Endothelial cell of umbilical vein (primary cell): ENCODE results near the gene NF1. TPM values are rescaled to one million over a fixed set of nuclear protein-coding genes. Genes with fewer than 3 reads are reported as not detected.

Source experiments
- BruUV-seq: library from RNA; stranded (reverse); fragments of 400-500 nt; replicated peaks from 2 replicates; lab custom pipeline; 2021; lab: Mats Ljungman, UMichigan
- CTCF ChIA-PET: fragments of 300-600, 350-600 bp; sonication (Branson Sonifier 250); formaldehyde crosslinking; loops from one replicate; lab custom pipeline; 2021; ENCODE audit warnings: antibody characterized with exemption, inconsistent platforms; lab: Charles Lee
- POLR2A ChIA-PET: fragments of 300-600, 350-600 bp; sonication (Branson Sonifier 250); formaldehyde crosslinking; loops from one replicate; lab custom pipeline; 2021; ENCODE audit warnings: antibody characterized with exemption, inconsistent platforms; lab: Charles Lee
- DNase-seq: peaks from one replicate; pipeline ENCODE4 v3.0.0-alpha.2; 2011; ENCODE audit warnings: low read depth, low spot score
- FAIRE-seq: peaks from 2 replicates; lab custom pipeline; 2011; peaks lifted over from hg19 to GRCh38; lab: Jason Lieb, UNC
- H2AFZ ChIP-seq: 2 replicates; pipeline ENCODE4 v1.6.0; 2012; ENCODE audit warnings: low read depth, low read length, control low read depth, inconsistent platforms
- H3K27ac ChIP-seq: 2 replicates; pipeline ENCODE4 v1.5.1; 2011; ENCODE audit warnings: low read depth, mild to moderate bottlenecking, control low read depth, low read length, moderate library complexity; ENCODE audit not compliant: insufficient read depth
- H3K27me3 ChIP-seq, 2 experiments: 2 replicates each; pipeline versions ENCODE4 v1.6.0 to v1.6.1; 2011; ENCODE audit warnings: low read length in 2 of 2, mixed read lengths in 1 of 2; ENCODE audit not compliant: control insufficient read depth in 2 of 2, insufficient read depth in 2 of 2
- H3K36me3 ChIP-seq, 2 experiments: 2 replicates in 1 of 2; 3 replicates in 1 of 2; pipeline ENCODE4 v1.5.1; 2011; ENCODE audit warnings: low read length in 2 of 2, mild to moderate bottlenecking in 1 of 2, moderate library complexity in 1 of 2; ENCODE audit not compliant: control insufficient read depth in 2 of 2, insufficient read depth in 2 of 2; ENCODE audit errors: extremely low read depth in 1 of 2
- H3K4me1 ChIP-seq: 3 replicates; pipeline ENCODE4 v1.5.1; 2011; ENCODE audit warnings: mild to moderate bottlenecking, low read length; ENCODE audit not compliant: control insufficient read depth, insufficient read depth; ENCODE audit errors: extremely low read depth
- H3K4me2 ChIP-seq: 2 replicates; pipeline ENCODE4 v1.6.1; 2011; ENCODE audit warnings: low read length, control low read depth, mixed read lengths; ENCODE audit not compliant: insufficient read depth
- H3K4me3 ChIP-seq, 3 experiments: fragments of 200-600 bp in 1 of 3; sonication (generic), shearing (Covaris generic) in 1 of 3; replicated peaks in 1 of 3; 2 replicates each; pipeline ENCODE4 v1.5.1; 2011 to 2016; ENCODE audit warnings: control low read depth in 3 of 3, low read length in 3 of 3, mild to moderate bottlenecking in 2 of 3, inconsistent platforms in 1 of 3, low read depth in 1 of 3, moderate library complexity in 1 of 3; ENCODE audit not compliant: insufficient read depth in 1 of 3
- H3K79me2 ChIP-seq: 2 replicates; pipeline ENCODE4 v1.6.0; 2012; ENCODE audit warnings: low read length, inconsistent platforms; ENCODE audit not compliant: control insufficient read depth, insufficient read depth
- H3K9ac ChIP-seq: replicated peaks from 2 replicates; pipeline ENCODE3; 2011; ENCODE audit warnings: low read length, control low read depth; ENCODE audit not compliant: insufficient read depth; ENCODE audit errors: extremely low read depth
- H3K9me1 ChIP-seq: replicated peaks from 3 replicates; pipeline ENCODE4 v1.6.0; 2011; ENCODE audit warnings: mild to moderate bottlenecking, low read length; ENCODE audit not compliant: control insufficient read depth, insufficient read depth; ENCODE audit errors: extremely low read depth
- H3K9me3 ChIP-seq: replicated peaks from 2 replicates; pipeline ENCODE4 v1.5.1; 2012; ENCODE audit warnings: low read length, inconsistent platforms; ENCODE audit not compliant: control insufficient read depth, insufficient read depth
- H4K20me1 ChIP-seq: replicated peaks from 2 replicates; pipeline ENCODE3; 2011; ENCODE audit warnings: mild to moderate bottlenecking, low read length; ENCODE audit not compliant: control insufficient read depth, insufficient read depth; ENCODE audit errors: extremely low read depth
- CTCF ChIP-seq, 2 donors: IDR thresholded peaks; 1 replicate in 1 of 2; 2 replicates in 1 of 2; pipeline ENCODE4 v1.5.1; 2011; ENCODE audit warnings: low read length in 2 of 2, mild to moderate bottlenecking in 2 of 2, moderate library complexity in 2 of 2, control low read depth in 1 of 2, inconsistent platforms in 1 of 2, low read depth in 1 of 2; ENCODE audit not compliant: insufficient read depth in 1 of 2; ENCODE audit errors: extremely low read depth in 1 of 2
- EZH2 ChIP-seq: IDR thresholded peaks from 2 replicates; pipeline ENCODE4 v1.6.1; 2012; ENCODE audit warnings: borderline replicate concordance, low read depth, mild to moderate bottlenecking, moderate library complexity, low read length, inconsistent platforms; ENCODE audit not compliant: severe bottlenecking
- FOS ChIP-seq: IDR thresholded peaks from 2 replicates; pipeline ENCODE4 v1.6.1; 2011; ENCODE audit warnings: mild to moderate bottlenecking, low read length, moderate library complexity, borderline replicate concordance; ENCODE audit not compliant: insufficient read depth
- GATA2 ChIP-seq: IDR thresholded peaks from 2 replicates; pipeline ENCODE4 v1.7.0; 2011; ENCODE audit warnings: low read depth, mild to moderate bottlenecking, moderate library complexity, mixed read lengths, low read length; ENCODE audit not compliant: insufficient read length, insufficient read depth
- JUN ChIP-seq: IDR thresholded peaks from 2 replicates; pipeline ENCODE4 v1.6.1; 2011; ENCODE audit warnings: borderline replicate concordance, low read depth; ENCODE audit not compliant: insufficient read length, insufficient read depth
- MAX ChIP-seq: IDR thresholded peaks from 2 replicates; pipeline ENCODE4 v1.6.1; 2011; ENCODE audit not compliant: insufficient read depth, insufficient read length
- MYC ChIP-seq: IDR thresholded peaks from one replicate; pipeline ENCODE4 v1.6.1; 2011; ENCODE audit warnings: mild to moderate bottlenecking, low read depth, low read length
- POLR2A ChIP-seq: IDR thresholded peaks from 2 replicates; pipeline ENCODE4 v1.6.1; 2012; ENCODE audit warnings: low read depth, mild to moderate bottlenecking, control low read depth, low read length
- POLR2AphosphoS5 ChIP-seq: IDR thresholded peaks from 2 replicates; pipeline ENCODE4 v1.6.1; 2012; ENCODE audit warnings: low read depth, mild to moderate bottlenecking, control low read depth, low read length, moderate library complexity; ENCODE audit not compliant: insufficient read depth
- dilution Hi-C: fragments of 300-500 bp; cut with MboI; formaldehyde crosslinking; loops from one replicate; pipeline ENCODE4 v1.15.0; 2019; ENCODE audit warnings: low sequenced_read_pairs; ENCODE audit not compliant: extremely low pct_ligation_motif_present
- intact Hi-C: fragments of 100-400 bp; cut with micrococcal nuclease; formaldehyde crosslinking; loops from one replicate; pipeline ENCODE4 v1.10.0; 2022
- polyA plus RNA-seq, 4 experiments: library from polyadenylated mRNA; depleted of rRNA in 3 of 4; stranded (reverse) in 3 of 4; unstranded in 1 of 4; fragments of >200 nt; gene quantifications; 2 replicates each; pipeline versions ENCODE4 v1.2.1 to v1.2.3, GENCODE V29; 2011 to 2012; ENCODE audit warnings: missing spikeins in 1 of 4
- total RNA-seq: library from RNA; stranded (reverse); gene quantifications from 2 replicates; pipeline ENCODE4 v1.2.3, GENCODE V29; 2021

The NF1 gene
- total and polyA plus RNA-seq, 2 donors (not counting 3 experiments of a cell fraction or from before 2014, with no cell fraction given) = 13.7 to 42.4 TPM

- no peak for FAIRE-seq
- DNase-seq = no peak
- intact Hi-C loops = loop anchor here (2.0 kb wide), 1 partner anchor 454 kb away; no protein-coding TSS in a partner anchor
Measured at GRCh38 chr17:31388351-31388750, 293.6 kb downstream of the NF1 start.

More at GRCh38 chr17:31388351-31388750, 293.6 kb downstream of the NF1 start:
- Histone ChIP-seq H3K36me3 (no peaks in the 10 kb centered on the region), H3K27me3 (peaks cover 13 to 17% of the 10 kb centered on the region in 2 experiments), H3K9ac (no peak overlapping the region), H3K4me3 (no peak overlapping the region), H3K9me3 (no peaks in the 10 kb centered on the region), H3K4me2 (no peak overlapping the region), H2AFZ (no peak overlapping the region), H3K27ac (no peak overlapping the region), H3K79me2 (no peaks in the 10 kb centered on the region), H4K20me1 (no peaks in the 10 kb centered on the region), H3K4me1 (no peaks in the 10 kb centered on the region), H3K9me1 (no peaks in the 10 kb centered on the region)
- POLR2A ChIA-PET = no interaction called here
- CTCF ChIA-PET = interaction anchor here (0.9 to 2.9 kb wide), 6 partner anchors 20 to 454 kb away, joined by 3 to 92 read pairs (median 12); no protein-coding TSS in a partner anchor
- TF ChIP-seq GATA2 (no peak), FOS (no peak), EZH2 (no peak), CTCF (IDR thresholded peaks at IDR 0.05; ENCODE audit: extremely low read depth in 1 of 2, insufficient read depth in 1 of 2, low read depth in 1 of 2, low read length in 2 of 2) (no peak), JUN (no peak), POLR2AphosphoS5 (no peak), MAX (no peak), MYC (no peak), POLR2A (no peak)
- no TSS peak for BruUV-seq
- dilution Hi-C loops = no loop called here
